Calu3 (cell line): Measurements from ENCODE around the gene DHRS7C. TPM values are rescaled to one million over a fixed set of nuclear protein-coding genes. Genes with fewer than 3 reads are reported as not detected.
A peak's percentile ranks its signal among the peaks of the same experiment; 100 is the strongest.

Source experiments
- BruUV-seq: library from RNA; stranded (reverse); fragments of 400-500 nt; replicated peaks from 2 replicates; lab custom pipeline; 2021; lab: Mats Ljungman, UMichigan
- CTCF ChIA-PET: fragments of 300-600 bp; sonication (Branson Sonifier 250); formaldehyde crosslinking; loops from one replicate; lab custom pipeline; 2022; ENCODE audit warnings: antibody characterized with exemption; lab: Charles Lee
- DNase-seq: peaks from one replicate; pipeline ENCODE4 v3.0.0; 2022
- H3K27ac Mint-ChIP-seq: one replicate; pipeline ENCODE4 v1.8.0; 2022; ENCODE audit warnings: mixed read lengths; ENCODE audit not compliant: unreplicated experiment
- H3K27me3 Mint-ChIP-seq: one replicate; pipeline ENCODE4 v1.8.0; 2022; ENCODE audit warnings: mixed read lengths; ENCODE audit not compliant: unreplicated experiment
- H3K36me3 Mint-ChIP-seq: one replicate; pipeline ENCODE4 v1.8.0; 2022; ENCODE audit warnings: mild to moderate bottlenecking, moderate library complexity, mixed read lengths; ENCODE audit not compliant: insufficient read depth, unreplicated experiment
- H3K4me1 Mint-ChIP-seq: one replicate; pipeline ENCODE4 v1.8.0; 2022; ENCODE audit warnings: mild to moderate bottlenecking, low read depth, mixed read lengths; ENCODE audit not compliant: unreplicated experiment
- H3K4me3 Mint-ChIP-seq: one replicate; pipeline ENCODE4 v1.8.0; 2022; ENCODE audit warnings: mild to moderate bottlenecking, low read depth, moderate library complexity, mixed read lengths; ENCODE audit not compliant: unreplicated experiment
- H3K9me3 Mint-ChIP-seq: one replicate; pipeline ENCODE4 v1.8.0; 2022; ENCODE audit warnings: low read depth, mixed read lengths; ENCODE audit not compliant: unreplicated experiment
- CTCF ChIP-seq: fragments of 200-600 bp; IDR thresholded peaks from one replicate; pipeline ENCODE4 v1.8.0; 2022; ENCODE audit warnings: antibody characterized with exemption; ENCODE audit not compliant: unreplicated experiment
- intact Hi-C: fragments of 100-400 bp; cut with micrococcal nuclease; formaldehyde crosslinking; loops from one replicate; pipeline ENCODE4 v1.10.0; 2022; ENCODE audit not compliant: unreplicated experiment
- total RNA-seq: library from RNA; stranded (reverse); gene quantifications from 2 replicates; pipeline ENCODE4 v1.2.3, GENCODE V29; 2022

DHRS7C gene
- total RNA-seq, 1 experiment from 2014 or later, result not detected

GRCh38 chr17:9825641-9826150 lies 34.3 kb upstream of the DHRS7C start, which contains the start of gene GLP2R:
GLP2R (plus strand) TSS chr17:9825924; CDS start chr17:9826064, 140 bp downstream.
- H3K36me3 Mint-ChIP-seq, result no peaks in the 10 kb centered on the region
- H3K27me3 Mint-ChIP-seq, result no peaks in the 10 kb centered on the region
- CTCF ChIA-PET, result no interaction called here
- no peak within 1 kb of the TSS for H3K27ac Mint-ChIP-seq
- intact Hi-C loops, result loop anchor here (5.0 kb wide), 1 partner anchor 62 kb away; no protein-coding TSS in a partner anchor
- H3K9me3 Mint-ChIP-seq, result no peaks in the 10 kb centered on the region
- no peak for TF ChIP-seq CTCF
- no TSS peak for BruUV-seq
- DNase-seq, result no peak
- no peak within 1 kb of the TSS for H3K4me3 Mint-ChIP-seq
- peaks cover 8% of the 10 kb centered on the region for H3K4me1 Mint-ChIP-seq

- CTCF ChIA-PET, result no interaction called here
- no TSS peak for BruUV-seq
- Mint-ChIP-seq H3K36me3 (no peaks in the 10 kb centered on the region), H3K4me3 (no peak overlapping the region), H3K9me3 (no peaks in the 10 kb centered on the region), H3K27me3 (no peaks in the 10 kb centered on the region), H3K27ac (no peak overlapping the region), H3K4me1 (peaks cover 8% of the 10 kb centered on the region)
- intact Hi-C loops, result loop anchor here (5.0 kb wide), 1 partner anchor 62 kb away; no protein-coding TSS in a partner anchor
- DNase-seq, result no peak
- TF ChIP-seq CTCF, result no peak
These were observed 33.5 kb upstream of the DHRS7C start for GRCh38 chr17:9824797-9825338.

- H3K4me1 Mint-ChIP-seq, result peaks cover 9% of the 10 kb centered on the region
- TF ChIP-seq CTCF, result peak; percentile 21
- no peaks in the 10 kb centered on the region for H3K27me3 Mint-ChIP-seq
- no peak for DNase-seq
- CTCF ChIA-PET, result no interaction called here
- H3K27ac Mint-ChIP-seq, result no peak overlapping the region
- H3K9me3 Mint-ChIP-seq, result no peaks in the 10 kb centered on the region
- BruUV-seq, result no TSS peak
- H3K36me3 Mint-ChIP-seq, result no peaks in the 10 kb centered on the region
- intact Hi-C loops, result no loop called here
- no peak overlapping the region for H3K4me3 Mint-ChIP-seq
These were observed 32.7 kb upstream of the DHRS7C start for GRCh38 chr17:9824094-9824493.

DNA sequence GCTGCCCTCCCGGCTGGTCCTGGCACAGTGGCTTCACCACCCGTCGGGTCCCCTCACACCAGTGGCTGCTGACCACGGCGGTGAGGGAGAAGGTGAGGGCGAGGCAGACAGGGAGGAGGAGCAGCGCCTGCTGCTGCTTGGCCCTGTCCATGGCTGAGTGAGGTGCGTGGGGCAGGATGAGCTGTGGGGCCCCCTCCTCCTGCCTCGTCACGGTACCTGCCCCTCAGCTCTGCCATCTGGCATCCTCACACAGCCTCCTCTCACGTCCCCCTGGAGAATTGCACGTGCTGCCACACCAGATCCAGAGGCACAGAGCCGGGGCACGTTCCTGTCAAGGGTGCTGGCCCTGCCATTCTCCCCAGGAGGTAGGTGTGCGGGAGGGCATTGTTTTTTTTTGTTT lies 30.5 kb upstream of the DHRS7C start, which contains the start of gene GSG1L2:
Gene GSG1L2, minus strand, starts transcription at position 159 of the 400 bp plus-strand sequence. Its CDS starts 8 bp downstream, at position 151.
- Mint-ChIP-seq H3K27ac (no peak within 1 kb of the TSS), H3K27me3 (no peaks in the 10 kb centered on the region), H3K9me3 (no peaks in the 10 kb centered on the region), H3K4me1 (peaks cover 12% of the 10 kb centered on the region), H3K36me3 (no peaks in the 10 kb centered on the region), H3K4me3 (no peak within 1 kb of the TSS)
- TF ChIP-seq CTCF, result no peak
- no TSS peak for BruUV-seq
- intact Hi-C loops, result no loop called here
- DNase-seq, result no peak
- CTCF ChIA-PET, result no interaction called here
